ENCODE measurements around the gene MYO1D.

The MYO1D gene

DNA sequence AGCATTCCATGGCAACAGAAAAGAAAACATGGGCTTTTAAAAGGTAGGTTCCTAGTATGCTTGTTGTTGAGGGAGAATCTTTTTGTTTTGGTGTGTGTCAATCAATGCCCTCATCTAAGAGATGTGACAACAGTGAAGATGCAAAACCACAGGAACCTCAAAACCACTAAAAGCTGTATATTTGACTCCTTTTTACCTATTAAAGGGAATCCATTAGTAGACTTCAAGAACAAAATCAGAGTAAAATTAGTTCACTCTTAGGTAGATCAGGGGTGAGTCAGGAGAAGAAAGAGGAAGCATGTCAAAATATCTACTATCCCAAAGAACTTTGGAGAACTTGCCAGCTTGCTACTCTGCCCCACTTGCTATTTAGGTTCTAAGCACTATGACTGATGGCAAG lies 301.1 kb downstream of the MYO1D start:
- Histone ChIP-seq H2BK12ac (ENCODE audit: low read length) (no peak overlapping the region), H2AFZ (ENCODE audit: low read length) (no peak overlapping the region), H4K8ac (ENCODE audit: low read depth, low read length) (no peak overlapping the region), H4K91ac (ENCODE audit: low read depth, low read length, poor library complexity) (no peak overlapping the region), H3K18ac (ENCODE audit: low read length) (no peak overlapping the region), H3K23ac (ENCODE audit: low read depth, low read length, poor library complexity) (no peak overlapping the region), H3K9me3 (replicated peaks in 1 of 2; ENCODE audit: control insufficient read depth in 2 of 2, insufficient read depth in 1 of 2, low read depth in 1 of 2, low read length in 2 of 2) (no peaks in the 10 kb centered on the region), H3K79me1 (ENCODE audit: low read depth, low read length) (no peaks in the 10 kb centered on the region), H3K9ac (ENCODE audit: low read depth, low read length, poor library complexity) (no peak overlapping the region), H2BK120ac (ENCODE audit: low read depth, low read length) (no peak overlapping the region), H3K4me2 (ENCODE audit: insufficient read depth, low read length, poor library complexity, severe bottlenecking) (no peak overlapping the region), H2BK5ac (ENCODE audit: low read length) (no peak overlapping the region), H3K4me3 (ENCODE audit: low read length in 2 of 2) (no peak overlapping the region), H3K4me1 (ENCODE audit: control insufficient read depth in 2 of 2, insufficient read depth in 1 of 2, low read depth in 1 of 2, low read length in 2 of 2) (no peaks in the 10 kb centered on the region), H3K4ac (ENCODE audit: low read length) (no peak overlapping the region), H3K27ac (replicated peaks; ENCODE audit: low read length) (no peak overlapping the region), H2BK15ac (ENCODE audit: low read length) (no peak overlapping the region), H3K36me3 (replicated peaks in 1 of 2; ENCODE audit: control insufficient read depth in 2 of 2, insufficient read depth in 2 of 2, low read length in 2 of 2) (no peaks in the 10 kb centered on the region), H3K14ac (ENCODE audit: low read length) (no peak overlapping the region), H2AK5ac (ENCODE audit: low read depth, low read length) (no peak overlapping the region), H3K27me3 (ENCODE audit: control insufficient read depth in 3 of 3, insufficient read depth in 3 of 3, low read depth in 1 of 3, low read length in 3 of 3) (no peaks in the 10 kb centered on the region)
- DNase-seq (ENCODE audit: low spot score), result no peak

DNA sequence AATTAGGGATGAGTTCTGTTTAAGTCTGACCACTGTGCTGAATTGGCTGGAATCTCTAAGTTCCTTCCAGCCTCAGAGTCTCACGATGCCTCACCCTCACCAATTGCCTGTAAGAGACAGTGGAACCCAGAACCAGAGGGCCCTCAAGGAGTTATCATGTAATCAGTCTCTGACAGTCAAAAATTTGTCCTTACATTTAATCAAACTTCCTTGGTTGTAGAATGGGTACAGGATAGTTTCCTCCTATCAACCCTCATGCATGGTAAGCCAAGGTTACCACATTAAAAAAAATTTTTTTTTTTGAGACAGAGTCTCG lies 306.9 kb downstream of the MYO1D start:
- DNase-seq (ENCODE audit: low spot score), result no peak
- H3K4ac ChIP-seq (ENCODE audit: low read length), result no peak overlapping the region

GRCh38 chr17:32569171-32570080 lies 307.5 kb downstream of the MYO1D start:
- H2BK15ac ChIP-seq (ENCODE audit: low read length), result no peak overlapping the region
- H2BK120ac ChIP-seq (ENCODE audit: low read depth, low read length), result no peak overlapping the region
- DNase-seq (ENCODE audit: low spot score), result no peak
- no peak overlapping the region for H3K4me3 ChIP-seq (ENCODE audit: low read length in 2 of 2)
- no peak overlapping the region for H4K91ac ChIP-seq (ENCODE audit: low read depth, low read length, poor library complexity)
- no peak overlapping the region for H3K18ac ChIP-seq (ENCODE audit: low read length)
- H3K36me3 ChIP-seq (replicated peaks in 1 of 2; ENCODE audit: control insufficient read depth in 2 of 2, insufficient read depth in 2 of 2, low read length in 2 of 2), result no peaks in the 10 kb centered on the region
- no peak overlapping the region for H3K4ac ChIP-seq (ENCODE audit: low read length)
- H3K27me3 ChIP-seq (ENCODE audit: control insufficient read depth in 3 of 3, insufficient read depth in 3 of 3, low read depth in 1 of 3, low read length in 3 of 3), result no peaks in the 10 kb centered on the region
- no peak overlapping the region for H4K8ac ChIP-seq (ENCODE audit: low read depth, low read length)
- H2AFZ ChIP-seq (ENCODE audit: low read length), result no peak overlapping the region
- H2BK12ac ChIP-seq (ENCODE audit: low read length), result no peak overlapping the region
- no CpG with 5 or more reads among the region's 7 CpGs for WGBS, 2 donors (ENCODE audit: extremely low coverage in 2 of 2, insufficient read length in 2 of 2, insufficient replicate concordance in 1 of 2)
- no peak overlapping the region for H3K9ac ChIP-seq (ENCODE audit: low read depth, low read length, poor library complexity)
- H2AK5ac ChIP-seq (ENCODE audit: low read depth, low read length), result no peak overlapping the region
- H3K27ac ChIP-seq (replicated peaks; ENCODE audit: low read length), result no peak overlapping the region
- peaks cover 0 to 4% of the 10 kb centered on the region in 2 donors for H3K4me1 ChIP-seq (ENCODE audit: control insufficient read depth in 2 of 2, insufficient read depth in 1 of 2, low read depth in 1 of 2, low read length in 2 of 2)
- H3K9me3 ChIP-seq (replicated peaks in 1 of 2; ENCODE audit: control insufficient read depth in 2 of 2, insufficient read depth in 1 of 2, low read depth in 1 of 2, low read length in 2 of 2), result no peaks in the 10 kb centered on the region
- H3K14ac ChIP-seq (ENCODE audit: low read length), result no peak overlapping the region
- no peak overlapping the region for H2BK5ac ChIP-seq (ENCODE audit: low read length)
- no peaks in the 10 kb centered on the region for H3K79me1 ChIP-seq (ENCODE audit: low read depth, low read length)
- H3K23ac ChIP-seq (ENCODE audit: low read depth, low read length, poor library complexity), result no peak overlapping the region
- no peak overlapping the region for H3K4me2 ChIP-seq (ENCODE audit: insufficient read depth, low read length, poor library complexity, severe bottlenecking)

More for the DNA sequence above, 306.9 kb downstream of the MYO1D start:
- Histone ChIP-seq H2BK5ac (ENCODE audit: low read length) (no peak overlapping the region), H2AFZ (ENCODE audit: low read length) (no peak overlapping the region), H4K91ac (ENCODE audit: low read depth, low read length, poor library complexity) (no peak overlapping the region), H3K9ac (ENCODE audit: low read depth, low read length, poor library complexity) (no peak overlapping the region), H3K36me3 (replicated peaks in 1 of 2; ENCODE audit: control insufficient read depth in 2 of 2, insufficient read depth in 2 of 2, low read length in 2 of 2) (no peaks in the 10 kb centered on the region), H3K79me1 (ENCODE audit: low read depth, low read length) (no peaks in the 10 kb centered on the region), H2AK5ac (ENCODE audit: low read depth, low read length) (no peak overlapping the region), H2BK15ac (ENCODE audit: low read length) (no peak overlapping the region), H3K4me1 (ENCODE audit: control insufficient read depth in 2 of 2, insufficient read depth in 1 of 2, low read depth in 1 of 2, low read length in 2 of 2) (peaks cover 0 to 4% of the 10 kb centered on the region in 2 donors), H3K4me3 (ENCODE audit: low read length in 2 of 2) (no peak overlapping the region), H2BK12ac (ENCODE audit: low read length) (no peak overlapping the region), H4K8ac (ENCODE audit: low read depth, low read length) (no peak overlapping the region), H3K27me3 (ENCODE audit: control insufficient read depth in 3 of 3, insufficient read depth in 3 of 3, low read depth in 1 of 3, low read length in 3 of 3) (no peaks in the 10 kb centered on the region), H3K14ac (ENCODE audit: low read length) (no peak overlapping the region), H3K18ac (ENCODE audit: low read length) (no peak overlapping the region), H2BK120ac (ENCODE audit: low read depth, low read length) (no peak overlapping the region), H3K9me3 (replicated peaks in 1 of 2; ENCODE audit: control insufficient read depth in 2 of 2, insufficient read depth in 1 of 2, low read depth in 1 of 2, low read length in 2 of 2) (no peaks in the 10 kb centered on the region), H3K4me2 (ENCODE audit: insufficient read depth, low read length, poor library complexity, severe bottlenecking) (no peak overlapping the region), H3K27ac (replicated peaks; ENCODE audit: low read length) (no peak overlapping the region), H3K23ac (ENCODE audit: low read depth, low read length, poor library complexity) (no peak overlapping the region)
- WGBS, 2 donors (ENCODE audit: extremely low coverage in 2 of 2, insufficient read length in 2 of 2, insufficient replicate concordance in 1 of 2), result no CpG with 5 or more reads among the region's 2 CpGs

DNA sequence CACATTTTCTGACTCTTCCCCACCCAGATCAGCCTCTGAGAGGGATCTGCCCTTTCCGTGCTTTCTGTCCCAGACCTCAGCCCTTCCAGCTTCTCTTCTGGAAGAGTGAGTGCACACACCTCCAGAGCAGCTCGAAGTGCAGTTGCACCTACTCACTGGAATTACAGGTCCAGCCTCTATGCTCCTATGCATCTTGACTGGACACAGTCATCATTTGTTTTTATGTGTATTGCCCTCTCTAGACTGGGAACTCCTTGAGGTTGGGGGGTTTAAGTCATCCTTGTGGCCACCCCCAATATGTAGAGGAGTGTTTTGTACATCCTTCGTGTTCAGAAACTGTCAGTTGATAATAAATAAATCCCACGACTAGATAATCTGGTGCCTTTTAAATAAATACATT lies 308.2 kb downstream of the MYO1D start:
- no peak overlapping the region for H3K4ac ChIP-seq (ENCODE audit: low read length)
- no peak for DNase-seq (ENCODE audit: low spot score)
- no peak overlapping the region for H3K14ac ChIP-seq (ENCODE audit: low read length)
- no peak overlapping the region for H3K18ac ChIP-seq (ENCODE audit: low read length)
- H2AK5ac ChIP-seq (ENCODE audit: low read depth, low read length), result no peak overlapping the region
- H3K4me1 ChIP-seq (ENCODE audit: control insufficient read depth in 2 of 2, insufficient read depth in 1 of 2, low read depth in 1 of 2, low read length in 2 of 2), result peaks cover 0 to 4% of the 10 kb centered on the region in 2 donors
- H4K91ac ChIP-seq (ENCODE audit: low read depth, low read length, poor library complexity), result no peak overlapping the region
- H3K23ac ChIP-seq (ENCODE audit: low read depth, low read length, poor library complexity), result no peak overlapping the region
- H3K79me1 ChIP-seq (ENCODE audit: low read depth, low read length), result no peaks in the 10 kb centered on the region
- H3K9me3 ChIP-seq (replicated peaks in 1 of 2; ENCODE audit: control insufficient read depth in 2 of 2, insufficient read depth in 1 of 2, low read depth in 1 of 2, low read length in 2 of 2), result no peaks in the 10 kb centered on the region
- H2BK120ac ChIP-seq (ENCODE audit: low read depth, low read length), result no peak overlapping the region
- no peak overlapping the region for H3K27ac ChIP-seq (replicated peaks; ENCODE audit: low read length)
- no peak overlapping the region for H2AFZ ChIP-seq (ENCODE audit: low read length)
- H3K4me3 ChIP-seq (ENCODE audit: low read length in 2 of 2), result no peak overlapping the region
- H2BK15ac ChIP-seq (ENCODE audit: low read length), result no peak overlapping the region
- no peaks in the 10 kb centered on the region for H3K27me3 ChIP-seq (ENCODE audit: control insufficient read depth in 3 of 3, insufficient read depth in 3 of 3, low read depth in 1 of 3, low read length in 3 of 3)
- no CpG with 5 or more reads among the region's 4 CpGs for WGBS, 2 donors (ENCODE audit: extremely low coverage in 2 of 2, insufficient read length in 2 of 2, insufficient replicate concordance in 1 of 2)
- H2BK12ac ChIP-seq (ENCODE audit: low read length), result no peak overlapping the region
- H3K4me2 ChIP-seq (ENCODE audit: insufficient read depth, low read length, poor library complexity, severe bottlenecking), result no peak overlapping the region
- no peaks in the 10 kb centered on the region for H3K36me3 ChIP-seq (replicated peaks in 1 of 2; ENCODE audit: control insufficient read depth in 2 of 2, insufficient read depth in 2 of 2, low read length in 2 of 2)
- no peak overlapping the region for H3K9ac ChIP-seq (ENCODE audit: low read depth, low read length, poor library complexity)
- no peak overlapping the region for H2BK5ac ChIP-seq (ENCODE audit: low read length)
- H4K8ac ChIP-seq (ENCODE audit: low read depth, low read length), result no peak overlapping the region
